Endothelial cell (in vitro differentiated cells): ENCODE data around the gene MON2. TPM values are rescaled to one million over a fixed set of nuclear protein-coding genes. Genes with fewer than 3 reads are reported as not detected.

Source experiments
- DNase-seq: peaks from one replicate; pipeline ENCODE4 v3.0.0; 2021; ENCODE audit warnings: low spot score
- H3K27ac Mint-ChIP-seq: one replicate; pipeline ENCODE4 v1.8.0; 2021; ENCODE audit warnings: mixed read lengths, inconsistent platforms; ENCODE audit not compliant: unreplicated experiment
- H3K27me3 Mint-ChIP-seq: one replicate; pipeline ENCODE4 v1.8.0; 2021; ENCODE audit warnings: mild to moderate bottlenecking, moderate library complexity, mixed read lengths, inconsistent platforms; ENCODE audit not compliant: unreplicated experiment
- H3K36me3 Mint-ChIP-seq: one replicate; pipeline ENCODE4 v1.8.0; 2021; ENCODE audit warnings: mild to moderate bottlenecking, low read depth, mixed read lengths, inconsistent platforms; ENCODE audit not compliant: unreplicated experiment
- H3K4me1 Mint-ChIP-seq: one replicate; pipeline ENCODE4 v1.8.0; 2021; ENCODE audit warnings: mild to moderate bottlenecking, mixed read lengths, inconsistent platforms; ENCODE audit not compliant: unreplicated experiment
- H3K4me3 Mint-ChIP-seq: one replicate; pipeline ENCODE4 v1.8.0; 2021; ENCODE audit warnings: mild to moderate bottlenecking, mixed read lengths, inconsistent platforms; ENCODE audit not compliant: unreplicated experiment
- H3K9me3 Mint-ChIP-seq: one replicate; pipeline ENCODE4 v1.8.0; 2021; ENCODE audit warnings: mixed read lengths, inconsistent platforms; ENCODE audit not compliant: unreplicated experiment
- total RNA-seq: library from RNA; stranded (reverse); fragmentation: NEBNext Ultra II Directional; extraction: Animal tissue kit (Norgen Biotek cat#: 25700); gene quantifications from one replicate; pipeline ENCODE4 v1.2.1, GENCODE V29; 2021; ENCODE audit not compliant: unreplicated experiment
- TF ChIP-seq, protein P1 (sequence below): fragments of 200-600 bp; sonication (generic); IDR thresholded peaks from one replicate; pipeline ENCODE4 v1.5.0; 2021; ENCODE audit warnings: antibody characterized with exemption; ENCODE audit not compliant: unreplicated experiment

Gene MON2
- total RNA-seq, 1 donor from 2014 or later: 31.9 TPM

DNA sequence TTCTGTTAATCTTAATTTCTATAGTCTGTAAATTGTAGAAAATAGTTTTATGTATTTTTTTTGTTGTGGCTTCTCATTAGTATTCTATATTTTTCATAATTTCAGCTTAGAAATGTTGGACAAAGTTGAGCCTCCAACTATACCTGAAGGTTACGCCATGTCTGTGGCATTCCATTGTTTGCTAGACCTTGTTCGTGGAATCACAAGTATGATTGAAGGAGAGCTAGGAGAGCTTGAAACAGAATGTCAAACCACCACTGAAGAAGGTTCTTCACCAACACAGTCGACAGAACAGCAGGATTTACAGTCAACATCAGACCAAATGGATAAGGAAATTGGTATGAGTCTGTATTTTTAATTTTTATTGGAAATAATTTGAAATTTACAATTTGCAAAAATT lies 65.7 kb downstream of the MON2 start:
- Mint-ChIP-seq H3K27me3 (no peaks in the 10 kb centered on the region), H3K4me1 (no peaks in the 10 kb centered on the region), H3K36me3 (no peaks in the 10 kb centered on the region), H3K9me3 (no peaks in the 10 kb centered on the region), H3K4me3 (no peak overlapping the region), H3K27ac (no peak overlapping the region)
- TF ChIP-seq, protein P1, sequence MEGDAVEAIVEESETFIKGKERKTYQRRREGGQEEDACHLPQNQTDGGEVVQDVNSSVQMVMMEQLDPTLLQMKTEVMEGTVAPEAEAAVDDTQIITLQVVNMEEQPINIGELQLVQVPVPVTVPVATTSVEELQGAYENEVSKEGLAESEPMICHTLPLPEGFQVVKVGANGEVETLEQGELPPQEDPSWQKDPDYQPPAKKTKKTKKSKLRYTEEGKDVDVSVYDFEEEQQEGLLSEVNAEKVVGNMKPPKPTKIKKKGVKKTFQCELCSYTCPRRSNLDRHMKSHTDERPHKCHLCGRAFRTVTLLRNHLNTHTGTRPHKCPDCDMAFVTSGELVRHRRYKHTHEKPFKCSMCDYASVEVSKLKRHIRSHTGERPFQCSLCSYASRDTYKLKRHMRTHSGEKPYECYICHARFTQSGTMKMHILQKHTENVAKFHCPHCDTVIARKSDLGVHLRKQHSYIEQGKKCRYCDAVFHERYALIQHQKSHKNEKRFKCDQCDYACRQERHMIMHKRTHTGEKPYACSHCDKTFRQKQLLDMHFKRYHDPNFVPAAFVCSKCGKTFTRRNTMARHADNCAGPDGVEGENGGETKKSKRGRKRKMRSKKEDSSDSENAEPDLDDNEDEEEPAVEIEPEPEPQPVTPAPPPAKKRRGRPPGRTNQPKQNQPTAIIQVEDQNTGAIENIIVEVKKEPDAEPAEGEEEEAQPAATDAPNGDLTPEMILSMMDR: no peak
- DNase-seq: no peak

GRCh38 chr12:62533087-62533754 lies 66.6 kb downstream of the MON2 start:
- no peak for DNase-seq
- no peaks in the 10 kb centered on the region for H3K9me3 Mint-ChIP-seq
- TF ChIP-seq, protein P1: no peak
- H3K36me3 Mint-ChIP-seq: no peaks in the 10 kb centered on the region
- H3K27ac Mint-ChIP-seq: no peak overlapping the region
- H3K4me3 Mint-ChIP-seq: no peak overlapping the region
- no peaks in the 10 kb centered on the region for H3K27me3 Mint-ChIP-seq
- no peaks in the 10 kb centered on the region for H3K4me1 Mint-ChIP-seq

- H3K4me1 Mint-ChIP-seq: no peaks in the 10 kb centered on the region
- no peaks in the 10 kb centered on the region for H3K36me3 Mint-ChIP-seq
- no peaks in the 10 kb centered on the region for H3K27me3 Mint-ChIP-seq
- no peak overlapping the region for H3K4me3 Mint-ChIP-seq
- no peak for DNase-seq
- no peak overlapping the region for H3K27ac Mint-ChIP-seq
- TF ChIP-seq, protein P1: no peak
- H3K9me3 Mint-ChIP-seq: no peaks in the 10 kb centered on the region
Measured at GRCh38 chr12:62533755-62534107, 67.1 kb downstream of the MON2 start.

- TF ChIP-seq, protein P1: no peak
- DNase-seq: no peak
- Mint-ChIP-seq H3K27me3 (no peaks in the 10 kb centered on the region), H3K4me1 (no peaks in the 10 kb centered on the region), H3K9me3 (no peaks in the 10 kb centered on the region), H3K4me3 (no peak overlapping the region), H3K36me3 (no peaks in the 10 kb centered on the region), H3K27ac (no peak overlapping the region)
Measured at GRCh38 chr12:62536546-62536945, 69.9 kb downstream of the MON2 start.

GRCh38 chr12:62537551-62537950 lies 70.9 kb downstream of the MON2 start:
- Mint-ChIP-seq H3K4me1 (no peaks in the 10 kb centered on the region), H3K27me3 (no peaks in the 10 kb centered on the region), H3K9me3 (no peaks in the 10 kb centered on the region), H3K4me3 (no peak overlapping the region), H3K27ac (no peak overlapping the region), H3K36me3 (no peaks in the 10 kb centered on the region)
- TF ChIP-seq, protein P1: no peak
- DNase-seq: no peak
